Kidney (tissue), 14 donors: ENCODE results near the gene NUP98. TPM values are rescaled to one million over a fixed set of nuclear protein-coding genes. Genes with fewer than 3 reads are reported as not detected.

ENCODE experiments used
- DNase-seq, 5 donors: peaks; one replicate each; pipeline ENCODE4 v3.0.0-alpha.2; 2013 to 2020
- FAIRE-seq: peaks from 2 replicates; lab custom pipeline; 2012; peaks lifted over from hg19 to GRCh38; lab: Jason Lieb, UNC
- H3K27ac ChIP-seq, 2 donors: one replicate each; pipeline ENCODE4 v1.7.0; 2013; ENCODE audit warnings: low read depth in 2 of 2, low read length in 2 of 2, inconsistent platforms in 1 of 2
- H3K27me3 ChIP-seq: one replicate; pipeline ENCODE4 v1.7.1; 2013; ENCODE audit warnings: low read length, inconsistent platforms; ENCODE audit not compliant: control insufficient read depth, insufficient read depth
- H3K36me3 ChIP-seq, 3 donors: one replicate each; pipeline versions ENCODE4 v1.7.0 to v1.7.1; 2013; ENCODE audit warnings: low read length in 3 of 3, control low read depth in 1 of 3, inconsistent platforms in 1 of 3; ENCODE audit not compliant: insufficient read depth in 3 of 3, control insufficient read depth in 2 of 3
- H3K4me1 ChIP-seq, 3 donors: one replicate each; pipeline versions ENCODE4 v1.7.0 to v1.7.1; 2013; ENCODE audit warnings: low read length in 3 of 3, inconsistent platforms in 1 of 3, low read depth in 1 of 3; ENCODE audit not compliant: control insufficient read depth in 2 of 3, insufficient read depth in 2 of 3
- H3K4me3 ChIP-seq, 3 donors: one replicate each; pipeline versions ENCODE4 v1.7.0 to v1.8.1; 2013; ENCODE audit warnings: low read length in 3 of 3, control low read depth in 1 of 3, inconsistent platforms in 1 of 3
- H3K9ac ChIP-seq, 3 donors: one replicate each; pipeline versions ENCODE4 v1.7.0 to v1.7.1; 2013; ENCODE audit warnings: low read length in 3 of 3, control low read depth in 1 of 3, inconsistent platforms in 1 of 3
- H3K9me3 ChIP-seq, 3 donors: one replicate each; pipeline versions ENCODE4 v1.7.0 to v1.7.1; 2013; ENCODE audit warnings: low read length in 3 of 3, control low read depth in 1 of 3, inconsistent platforms in 1 of 3; ENCODE audit not compliant: control insufficient read depth in 2 of 3, insufficient read depth in 1 of 3
- intact Hi-C: fragments of 100-400 bp; cut with DNase I; formaldehyde crosslinking; loops from one replicate; pipeline ENCODE4 v1.11.1; 2022
- polyA plus RNA-seq: library from polyadenylated mRNA; stranded (reverse); fragments of 350-450 nt; fragmentation: Illumina TruSeq; extraction: RNeasy Lipid Tissue Mini Kit (QIAGEN cat#74804); gene quantifications from one replicate; pipeline ENCODE4 v1.2.3, GENCODE V29; 2014; ENCODE audit warnings: low read depth, low replicate concordance; ENCODE audit not compliant: insufficient read depth
- total RNA-seq: library from RNA; stranded (reverse); fragmentation: NEBNext Ultra II Directional; extraction: Animal tissue kit (Norgen Biotek cat#: 25700); gene quantifications from one replicate; pipeline ENCODE4 v1.2.1, GENCODE V29; 2021
- TF ChIP-seq, protein P1 (sequence below): IDR thresholded peaks from 3 replicates; pipeline ENCODE4 v1.5.1; 2012; ENCODE audit warnings: mild to moderate bottlenecking, moderate library complexity, borderline replicate concordance; ENCODE audit not compliant: insufficient read depth; ENCODE audit errors: extremely low read depth
- donor health status: control.
- donor health status: control.
- donor health status: control.
- donor health status: control.
- donor health status: control.
- donor health status: DM: yes; HTN: yes; CAD: no.
- donor health status: Normal renal cell carcinoma (clear cell type).

The NUP98 gene
- total and polyA plus RNA-seq, 2 donors from 2014 or later = 23.8 to 67.6 TPM

DNA sequence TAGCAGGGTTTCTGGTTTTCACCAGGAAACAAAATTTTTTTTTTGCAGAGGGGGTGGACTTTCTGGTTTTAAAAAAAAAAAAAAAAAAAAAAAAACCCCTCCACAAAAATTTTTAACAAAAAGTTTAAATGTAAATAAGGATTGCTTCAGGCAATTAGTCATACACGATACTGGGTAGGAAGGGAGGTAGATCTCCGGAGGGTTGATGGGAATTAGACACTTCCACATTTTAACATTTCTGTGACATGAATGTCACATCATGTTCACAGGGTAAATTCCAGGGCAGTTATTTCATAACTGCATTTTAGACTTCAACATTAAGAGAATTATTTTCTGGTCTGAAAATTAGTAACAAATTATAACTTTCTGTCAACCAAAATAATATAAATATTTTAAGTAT is 15.9 kb downstream of the NUP98 start:
- H3K9ac ChIP-seq = no peak overlapping the region
- peak; percentile 29 for FAIRE-seq
- no peaks in the 10 kb centered on the region for H3K27me3 ChIP-seq
- H3K27ac ChIP-seq = no peak overlapping the region
- H3K9me3 ChIP-seq = no peaks in the 10 kb centered on the region
- intact Hi-C loops = no loop called here
- peaks cover 5 to 20% (median 8%) of the 10 kb centered on the region in 3 donors for H3K36me3 ChIP-seq
- no peak for DNase-seq
- H3K4me1 ChIP-seq = no peaks in the 10 kb centered on the region
- TF ChIP-seq, protein P1, sequence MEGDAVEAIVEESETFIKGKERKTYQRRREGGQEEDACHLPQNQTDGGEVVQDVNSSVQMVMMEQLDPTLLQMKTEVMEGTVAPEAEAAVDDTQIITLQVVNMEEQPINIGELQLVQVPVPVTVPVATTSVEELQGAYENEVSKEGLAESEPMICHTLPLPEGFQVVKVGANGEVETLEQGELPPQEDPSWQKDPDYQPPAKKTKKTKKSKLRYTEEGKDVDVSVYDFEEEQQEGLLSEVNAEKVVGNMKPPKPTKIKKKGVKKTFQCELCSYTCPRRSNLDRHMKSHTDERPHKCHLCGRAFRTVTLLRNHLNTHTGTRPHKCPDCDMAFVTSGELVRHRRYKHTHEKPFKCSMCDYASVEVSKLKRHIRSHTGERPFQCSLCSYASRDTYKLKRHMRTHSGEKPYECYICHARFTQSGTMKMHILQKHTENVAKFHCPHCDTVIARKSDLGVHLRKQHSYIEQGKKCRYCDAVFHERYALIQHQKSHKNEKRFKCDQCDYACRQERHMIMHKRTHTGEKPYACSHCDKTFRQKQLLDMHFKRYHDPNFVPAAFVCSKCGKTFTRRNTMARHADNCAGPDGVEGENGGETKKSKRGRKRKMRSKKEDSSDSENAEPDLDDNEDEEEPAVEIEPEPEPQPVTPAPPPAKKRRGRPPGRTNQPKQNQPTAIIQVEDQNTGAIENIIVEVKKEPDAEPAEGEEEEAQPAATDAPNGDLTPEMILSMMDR = no peak
- no peak overlapping the region for H3K4me3 ChIP-seq

- no peaks in the 10 kb centered on the region for H3K9me3 ChIP-seq
- no peak overlapping the region for H3K4me3 ChIP-seq
- intact Hi-C loops = no loop called here
- H3K27me3 ChIP-seq = no peaks in the 10 kb centered on the region
- peaks cover 5 to 54% (median 22%) of the 10 kb centered on the region in 3 donors for H3K36me3 ChIP-seq
- H3K27ac ChIP-seq = no peak overlapping the region
- FAIRE-seq (no peak), DNase-seq (no peak)
- no peaks in the 10 kb centered on the region for H3K4me1 ChIP-seq
- no peak overlapping the region for H3K9ac ChIP-seq
- TF ChIP-seq, protein P1 = no peak
Measured at GRCh38 chr11:3775736-3776406, 21.5 kb downstream of the NUP98 start.

DNA sequence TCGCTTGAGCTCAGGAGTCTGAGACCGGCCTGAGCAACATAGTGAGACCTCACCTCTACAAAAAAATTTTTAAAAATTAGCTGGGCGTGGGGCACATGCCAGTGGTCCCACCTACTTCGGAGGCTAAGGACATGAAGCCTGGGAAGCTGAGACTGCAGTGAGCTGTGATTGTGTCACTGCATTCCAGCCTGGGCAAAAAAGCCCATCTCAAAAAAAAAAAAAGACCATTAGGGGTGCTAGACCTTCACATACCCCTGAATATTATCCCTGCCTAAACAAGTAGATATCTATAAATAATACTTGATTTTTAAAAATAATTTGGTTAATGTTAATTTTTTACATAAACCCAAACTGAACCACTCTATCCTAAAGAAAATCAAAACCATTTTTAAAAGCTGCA is 24.2 kb downstream of the NUP98 start:
- H3K4me1 ChIP-seq = no peaks in the 10 kb centered on the region
- no peaks in the 10 kb centered on the region for H3K27me3 ChIP-seq
- H3K4me3 ChIP-seq = no peak overlapping the region
- TF ChIP-seq, protein P1 = no peak
- no peak for FAIRE-seq
- peaks cover under 1 to 61% (median 23%) of the 10 kb centered on the region in 3 donors for H3K36me3 ChIP-seq
- H3K27ac ChIP-seq = no peak overlapping the region
- no peaks in the 10 kb centered on the region for H3K9me3 ChIP-seq
- no peak overlapping the region for H3K9ac ChIP-seq
- intact Hi-C loops = no loop called here
- DNase-seq = no peak
